T-helper 2 cell treated with Interferon-gamma antibody and Interleukin-4, amounts not matched to agents 5 μg/mL and 100 μg/mL, for 36 hours (primary cell): Measurements from ENCODE around the gene COL27A1.
A peak's percentile ranks its signal among the peaks of the same experiment; 100 is the strongest.

ENCODE experiments used
- DNase-seq: peaks from one replicate; pipeline ENCODE4 v3.0.0; 2021; ENCODE audit warnings: low spot score
- H3K27ac Mint-ChIP-seq: one replicate; pipeline ENCODE4 v1.8.0; 2021; ENCODE audit warnings: mild to moderate bottlenecking, mixed read lengths
- H3K27me3 Mint-ChIP-seq: one replicate; pipeline ENCODE4 v1.8.0; 2021; ENCODE audit warnings: low read depth, mixed read lengths
- H3K36me3 Mint-ChIP-seq: one replicate; pipeline ENCODE4 v1.8.0; 2021; ENCODE audit warnings: low read depth, mixed read lengths
- H3K4me1 Mint-ChIP-seq: one replicate; pipeline ENCODE4 v1.8.0; 2021; ENCODE audit warnings: low read depth, mixed read lengths
- H3K4me3 Mint-ChIP-seq: one replicate; pipeline ENCODE4 v1.8.0; 2022; ENCODE audit warnings: mild to moderate bottlenecking, moderate library complexity, mixed read lengths
- H3K9me3 Mint-ChIP-seq: one replicate; pipeline ENCODE4 v1.8.0; 2021; ENCODE audit warnings: mixed read lengths

The COL27A1 gene

GRCh38 chr9:114359801-114360200, 204.5 kb downstream of the COL27A1 start:
- Mint-ChIP-seq H3K27ac (no peak overlapping the region), H3K36me3 (peaks cover 87% of the 10 kb centered on the region), H3K27me3 (no peaks in the 10 kb centered on the region), H3K9me3 (no peaks in the 10 kb centered on the region), H3K4me3 (no peak overlapping the region), H3K4me1 (peaks cover 41% of the 10 kb centered on the region)
- DNase-seq = no peak

GRCh38 chr9:114361542-114361941, 206.2 kb downstream of the COL27A1 start:
- H3K27ac Mint-ChIP-seq = peak overlapping the region; percentile 75
- peaks cover 50% of the 10 kb centered on the region for H3K4me1 Mint-ChIP-seq

More at GRCh38 chr9:114361542-114361941, 206.2 kb downstream of the COL27A1 start:
- Mint-ChIP-seq H3K9me3 (no peaks in the 10 kb centered on the region), H3K4me3 (no peak overlapping the region), H3K36me3 (peaks cover 91% of the 10 kb centered on the region), H3K27me3 (no peaks in the 10 kb centered on the region)
- DNase-seq = no peak
